Kidney (tissue), 14 donors: ENCODE data around the gene TADA1. TPM values are rescaled to one million over a fixed set of nuclear protein-coding genes. Genes with fewer than 3 reads are reported as not detected.
"Not testable (repeated sequence)": the region's sequence is repeated elsewhere in the genome, so short reads cannot be mapped to it uniquely, and the experiment has no call there.

Experiments used
- DNase-seq, 5 donors: peaks; one replicate each; pipeline ENCODE4 v3.0.0-alpha.2; 2013 to 2020
- FAIRE-seq: peaks from 2 replicates; lab custom pipeline; 2012; peaks lifted over from hg19 to GRCh38; lab: Jason Lieb, UNC
- H3K27ac ChIP-seq, 2 donors: one replicate each; pipeline ENCODE4 v1.7.0; 2013; ENCODE audit warnings: low read depth in 2 of 2, low read length in 2 of 2, inconsistent platforms in 1 of 2
- H3K27me3 ChIP-seq: one replicate; pipeline ENCODE4 v1.7.1; 2013; ENCODE audit warnings: low read length, inconsistent platforms; ENCODE audit not compliant: control insufficient read depth, insufficient read depth
- H3K36me3 ChIP-seq, 3 donors: one replicate each; pipeline versions ENCODE4 v1.7.0 to v1.7.1; 2013; ENCODE audit warnings: low read length in 3 of 3, control low read depth in 1 of 3, inconsistent platforms in 1 of 3; ENCODE audit not compliant: insufficient read depth in 3 of 3, control insufficient read depth in 2 of 3
- H3K4me1 ChIP-seq, 3 donors: one replicate each; pipeline versions ENCODE4 v1.7.0 to v1.7.1; 2013; ENCODE audit warnings: low read length in 3 of 3, inconsistent platforms in 1 of 3, low read depth in 1 of 3; ENCODE audit not compliant: control insufficient read depth in 2 of 3, insufficient read depth in 2 of 3
- H3K4me3 ChIP-seq, 3 donors: one replicate each; pipeline versions ENCODE4 v1.7.0 to v1.8.1; 2013; ENCODE audit warnings: low read length in 3 of 3, control low read depth in 1 of 3, inconsistent platforms in 1 of 3
- H3K9ac ChIP-seq, 3 donors: one replicate each; pipeline versions ENCODE4 v1.7.0 to v1.7.1; 2013; ENCODE audit warnings: low read length in 3 of 3, control low read depth in 1 of 3, inconsistent platforms in 1 of 3
- H3K9me3 ChIP-seq, 3 donors: one replicate each; pipeline versions ENCODE4 v1.7.0 to v1.7.1; 2013; ENCODE audit warnings: low read length in 3 of 3, control low read depth in 1 of 3, inconsistent platforms in 1 of 3; ENCODE audit not compliant: control insufficient read depth in 2 of 3, insufficient read depth in 1 of 3
- intact Hi-C: fragments of 100-400 bp; cut with DNase I; formaldehyde crosslinking; loops from one replicate; pipeline ENCODE4 v1.11.1; 2022
- polyA plus RNA-seq: library from polyadenylated mRNA; stranded (reverse); fragments of 350-450 nt; fragmentation: Illumina TruSeq; extraction: RNeasy Lipid Tissue Mini Kit (QIAGEN cat#74804); gene quantifications from one replicate; pipeline ENCODE4 v1.2.3, GENCODE V29; 2014; ENCODE audit warnings: low read depth, low replicate concordance; ENCODE audit not compliant: insufficient read depth
- total RNA-seq: library from RNA; stranded (reverse); fragmentation: NEBNext Ultra II Directional; extraction: Animal tissue kit (Norgen Biotek cat#: 25700); gene quantifications from one replicate; pipeline ENCODE4 v1.2.1, GENCODE V29; 2021
- TF ChIP-seq, protein P1 (sequence below): IDR thresholded peaks from 3 replicates; pipeline ENCODE4 v1.5.1; 2012; ENCODE audit warnings: mild to moderate bottlenecking, moderate library complexity, borderline replicate concordance; ENCODE audit not compliant: insufficient read depth; ENCODE audit errors: extremely low read depth
- donor health status: control.
- donor health status: control.
- donor health status: control.
- donor health status: control.
- donor health status: control.
- donor health status: DM: yes; HTN: yes; CAD: no.
- donor health status: Normal renal cell carcinoma (clear cell type).

Gene TADA1
- total and polyA plus RNA-seq, 2 donors from 2014 or later, result 11.5 to 13.7 TPM

DNA sequence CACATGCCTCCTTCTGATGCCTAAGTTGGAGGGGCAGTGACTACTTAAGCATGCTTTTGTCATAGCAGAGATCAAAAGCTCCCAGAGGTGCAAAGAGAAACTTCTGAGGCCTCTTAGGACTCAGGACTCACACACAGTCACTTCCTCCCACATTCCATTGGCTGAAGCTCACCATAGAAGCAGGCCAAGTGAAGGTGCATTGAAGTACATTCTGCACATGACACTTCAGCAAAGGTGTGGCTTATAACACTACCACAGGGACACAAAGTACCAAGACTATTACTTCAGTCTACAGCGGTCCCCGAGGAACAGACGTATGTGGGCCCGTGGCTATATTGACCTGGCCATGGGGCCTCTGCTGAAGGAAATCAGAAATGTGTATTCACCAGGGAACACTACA lies 39.3 kb downstream of the TADA1 start:
- no peak overlapping the region for H3K27ac ChIP-seq
- H3K9me3 ChIP-seq, result no peaks in the 10 kb centered on the region
- H3K4me1 ChIP-seq, result peaks cover 4 to 20% (median 13%) of the 10 kb centered on the region in 3 donors
- H3K36me3 ChIP-seq, result peaks cover 0 to 9% (median 5%) of the 10 kb centered on the region in 3 donors
- FAIRE-seq (no peak), DNase-seq (no peak)
- no peak overlapping the region for H3K4me3 ChIP-seq
- intact Hi-C loops, result no loop called here
- H3K27me3 ChIP-seq, result no peaks in the 10 kb centered on the region
- H3K9ac ChIP-seq, result no peak overlapping the region
- TF ChIP-seq, protein P1, sequence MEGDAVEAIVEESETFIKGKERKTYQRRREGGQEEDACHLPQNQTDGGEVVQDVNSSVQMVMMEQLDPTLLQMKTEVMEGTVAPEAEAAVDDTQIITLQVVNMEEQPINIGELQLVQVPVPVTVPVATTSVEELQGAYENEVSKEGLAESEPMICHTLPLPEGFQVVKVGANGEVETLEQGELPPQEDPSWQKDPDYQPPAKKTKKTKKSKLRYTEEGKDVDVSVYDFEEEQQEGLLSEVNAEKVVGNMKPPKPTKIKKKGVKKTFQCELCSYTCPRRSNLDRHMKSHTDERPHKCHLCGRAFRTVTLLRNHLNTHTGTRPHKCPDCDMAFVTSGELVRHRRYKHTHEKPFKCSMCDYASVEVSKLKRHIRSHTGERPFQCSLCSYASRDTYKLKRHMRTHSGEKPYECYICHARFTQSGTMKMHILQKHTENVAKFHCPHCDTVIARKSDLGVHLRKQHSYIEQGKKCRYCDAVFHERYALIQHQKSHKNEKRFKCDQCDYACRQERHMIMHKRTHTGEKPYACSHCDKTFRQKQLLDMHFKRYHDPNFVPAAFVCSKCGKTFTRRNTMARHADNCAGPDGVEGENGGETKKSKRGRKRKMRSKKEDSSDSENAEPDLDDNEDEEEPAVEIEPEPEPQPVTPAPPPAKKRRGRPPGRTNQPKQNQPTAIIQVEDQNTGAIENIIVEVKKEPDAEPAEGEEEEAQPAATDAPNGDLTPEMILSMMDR, result no peak

DNA sequence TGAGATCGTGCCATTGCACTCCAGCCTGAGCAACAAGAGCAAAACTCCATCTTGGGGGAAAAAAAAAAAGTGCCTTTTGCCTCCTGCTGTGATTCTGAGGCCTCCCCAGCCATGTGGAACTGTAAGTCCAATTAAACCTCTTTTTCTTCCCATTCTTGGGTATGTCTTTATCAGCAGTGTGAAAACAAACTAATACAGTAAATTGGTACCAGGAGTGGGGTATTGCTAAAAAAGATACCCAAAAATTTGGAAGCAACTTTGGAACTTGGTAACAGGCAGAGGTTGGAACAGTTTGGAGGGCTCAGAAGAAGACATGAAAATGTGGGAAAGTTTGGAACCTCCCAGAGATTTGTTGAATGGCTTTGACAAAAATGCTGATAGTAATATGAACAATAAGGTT lies 46.3 kb downstream of the TADA1 start:
- H3K27ac ChIP-seq, intact Hi-C loops, FAIRE-seq, H3K4me1 ChIP-seq, H3K27me3 ChIP-seq, DNase-seq, H3K4me3 ChIP-seq, H3K36me3 ChIP-seq, H3K9me3 ChIP-seq, H3K9ac ChIP-seq: not testable (repeated sequence)

DNA sequence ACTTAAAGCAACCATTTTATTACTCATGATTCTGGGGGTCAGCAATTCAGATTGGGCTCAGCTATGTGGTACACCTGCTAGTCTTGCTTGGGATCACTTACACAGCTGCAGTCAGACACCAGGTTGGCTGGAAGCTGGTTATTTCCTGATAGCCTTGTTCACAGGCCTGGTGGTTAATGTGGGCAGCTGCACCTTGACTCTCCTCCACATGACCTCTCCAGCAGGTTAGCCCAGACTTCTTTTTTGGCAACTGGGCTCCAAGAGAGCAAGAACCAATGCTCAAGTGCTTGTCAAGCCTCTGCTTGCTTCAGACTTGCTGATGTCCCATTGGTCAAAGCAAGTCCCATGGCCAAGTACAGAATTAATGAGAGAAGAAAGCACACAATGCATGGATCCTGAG lies 48.6 kb downstream of the TADA1 start:
- FAIRE-seq (no peak), DNase-seq (no peak)
- Histone ChIP-seq H3K27me3 (no peaks in the 10 kb centered on the region), H3K9me3 (peaks cover 0 to 2% (median 0%) of the 10 kb centered on the region in 3 donors), H3K4me1 (no peaks in the 10 kb centered on the region), H3K9ac (no peak overlapping the region), H3K4me3 (no peak overlapping the region), H3K36me3 (no peaks in the 10 kb centered on the region), H3K27ac (no peak overlapping the region)
- TF ChIP-seq, protein P1, result no peak
- intact Hi-C loops, result no loop called here

DNA sequence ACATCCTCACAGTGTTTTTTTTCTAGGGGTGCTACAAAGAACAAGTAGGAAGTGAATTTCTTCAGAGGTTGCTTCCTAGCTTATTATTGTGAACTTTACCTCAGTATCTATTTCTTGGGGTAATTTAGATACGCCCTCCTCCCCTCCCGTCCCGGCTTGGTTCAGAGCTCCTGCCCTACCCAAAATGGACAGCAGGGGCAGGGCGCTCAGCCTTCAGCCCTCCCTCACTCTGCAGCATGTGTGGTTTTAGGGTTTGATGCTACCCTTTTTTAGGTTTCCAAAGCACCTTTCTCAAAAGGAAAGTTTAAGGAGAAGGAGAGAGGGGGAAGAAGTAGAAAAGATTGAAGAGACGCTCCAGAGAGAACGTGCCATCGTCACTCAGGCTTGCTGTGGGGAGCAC lies 53.7 kb downstream of the TADA1 start:
- TF ChIP-seq, protein P1, result no peak
- Histone ChIP-seq H3K36me3 (no peaks in the 10 kb centered on the region), H3K27ac (no peak overlapping the region), H3K9me3 (peaks cover 0 to 6% (median 0%) of the 10 kb centered on the region in 3 donors), H3K27me3 (no peaks in the 10 kb centered on the region), H3K4me3 (no peak overlapping the region), H3K9ac (no peak overlapping the region), H3K4me1 (no peaks in the 10 kb centered on the region)
- DNase-seq, result no peak
- intact Hi-C loops, result no loop called here
- no peak for FAIRE-seq
